ENCODE results near the gene ACAT2. TPM values are rescaled to one million over a fixed set of nuclear protein-coding genes. Genes with fewer than 3 reads are reported as not detected.
A peak's percentile ranks its signal among the peaks of the same experiment; 100 is the strongest.
"Not testable (repeated sequence)": the region's sequence is repeated elsewhere in the genome, so short reads cannot be mapped to it uniquely, and the experiment has no call there.

Gene ACAT2
- polyA plus RNA-seq (ENCODE audit: insufficient read length in 3 of 3): 10 to 100 TPM; 53.1 to 55.7 (median 54.9) TPM
- long read RNA-seq, donor 1, transcript ACAT2-201 (9 exons, 3,180 nt): major isoform, 17 of 344 reads
- long read RNA-seq, donor 1, partial matches to known transcripts: 251 of 344 reads
- long read RNA-seq, donor 1, other reads (novel, unspliced or antisense): 76 of 344 reads
- long read RNA-seq, donor 2, transcript ACAT2-201 (9 exons, 3,180 nt): major isoform, 34 of 328 reads
- long read RNA-seq, donor 2, partial matches to known transcripts: 294 of 328 reads
- long read RNA-seq, donor 2, other reads (novel, unspliced or antisense): 0 of 328 reads
- long read RNA-seq, donor 3, transcript ACAT2-201 (9 exons, 3,180 nt): major isoform, 20 of 401 reads
- long read RNA-seq, donor 3, partial matches to known transcripts: 375 of 401 reads
- long read RNA-seq, donor 3, other reads (novel, unspliced or antisense): 5 of 401 reads
- long read RNA-seq, donor 4, transcript ACAT2-201 (9 exons, 3,180 nt): major isoform, 27 of 396 reads
- long read RNA-seq, donor 4, partial matches to known transcripts: 279 of 396 reads
- long read RNA-seq, donor 4, other reads (novel, unspliced or antisense): 90 of 396 reads
- long read RNA-seq, donor 5, transcript ACAT2-201 (9 exons, 3,180 nt): major isoform, 7 of 8 reads
- long read RNA-seq, donor 5, partial matches to known transcripts: 0 of 8 reads
- long read RNA-seq, donor 5, other reads (novel, unspliced or antisense): 0 of 8 reads
- long read RNA-seq, donor 6, transcript ACAT2-201 (9 exons, 3,180 nt): major isoform, 18 of 276 reads
- long read RNA-seq, donor 6, partial matches to known transcripts: 257 of 276 reads
- long read RNA-seq, donor 6, other reads (novel, unspliced or antisense): 0 of 276 reads
- long read RNA-seq, donor 7, transcript ACAT2-201 (9 exons, 3,180 nt): major isoform, 22 of 553 reads
- long read RNA-seq, donor 7, partial matches to known transcripts: 465 of 553 reads
- long read RNA-seq, donor 7, other reads (novel, unspliced or antisense): 65 of 553 reads
- long read RNA-seq, donor 8, transcript ACAT2-201 (9 exons, 3,180 nt): major isoform, 13 of 185 reads
- long read RNA-seq, donor 8, partial matches to known transcripts: 140 of 185 reads
- long read RNA-seq, donor 8, other reads (novel, unspliced or antisense): 32 of 185 reads
- long read RNA-seq, donor 9, transcript ACAT2-201 (9 exons, 3,180 nt): major isoform, 23 of 24 reads
- long read RNA-seq, donor 9, partial matches to known transcripts: 0 of 24 reads
- long read RNA-seq, donor 9, other reads (novel, unspliced or antisense): 0 of 24 reads
- long read RNA-seq, donor 10, transcript ACAT2-201 (9 exons, 3,180 nt): major isoform, 13 of 300 reads
- long read RNA-seq, donor 10, partial matches to known transcripts: 286 of 300 reads
- long read RNA-seq, donor 10, other reads (novel, unspliced or antisense): 0 of 300 reads
- long read RNA-seq, donor 11, transcript ACAT2-201 (9 exons, 3,180 nt): major isoform, 18 of 224 reads
- long read RNA-seq, donor 11, partial matches to known transcripts: 151 of 224 reads
- long read RNA-seq, donor 11, other reads (novel, unspliced or antisense): 55 of 224 reads
- long read RNA-seq, donor 12, transcript ACAT2-201 (9 exons, 3,180 nt): major isoform, 30 of 477 reads
- long read RNA-seq, donor 12, partial matches to known transcripts: 288 of 477 reads
- long read RNA-seq, donor 12, other reads (novel, unspliced or antisense): 157 of 477 reads
- long read RNA-seq, donor 13, transcript ACAT2-201 (9 exons, 3,180 nt): major isoform, 12 of 246 reads
- long read RNA-seq, donor 13, partial matches to known transcripts: 190 of 246 reads
- long read RNA-seq, donor 13, other reads (novel, unspliced or antisense): 43 of 246 reads
- long read RNA-seq, donor 14, transcript ACAT2-201 (9 exons, 3,180 nt): major isoform, 25 of 485 reads
- long read RNA-seq, donor 14, partial matches to known transcripts: 447 of 485 reads
- long read RNA-seq, donor 14, other reads (novel, unspliced or antisense): 11 of 485 reads
- long read RNA-seq, donor 15, transcript ACAT2-201 (9 exons, 3,180 nt): major isoform, 22 of 450 reads
- long read RNA-seq, donor 15, partial matches to known transcripts: 285 of 450 reads
- long read RNA-seq, donor 15, other reads (novel, unspliced or antisense): 142 of 450 reads
- long read RNA-seq, donor 16, transcript ACAT2-201 (9 exons, 3,180 nt): major isoform, 22 of 386 reads
- long read RNA-seq, donor 16, partial matches to known transcripts: 280 of 386 reads
- long read RNA-seq, donor 16, other reads (novel, unspliced or antisense): 82 of 386 reads

DNA sequence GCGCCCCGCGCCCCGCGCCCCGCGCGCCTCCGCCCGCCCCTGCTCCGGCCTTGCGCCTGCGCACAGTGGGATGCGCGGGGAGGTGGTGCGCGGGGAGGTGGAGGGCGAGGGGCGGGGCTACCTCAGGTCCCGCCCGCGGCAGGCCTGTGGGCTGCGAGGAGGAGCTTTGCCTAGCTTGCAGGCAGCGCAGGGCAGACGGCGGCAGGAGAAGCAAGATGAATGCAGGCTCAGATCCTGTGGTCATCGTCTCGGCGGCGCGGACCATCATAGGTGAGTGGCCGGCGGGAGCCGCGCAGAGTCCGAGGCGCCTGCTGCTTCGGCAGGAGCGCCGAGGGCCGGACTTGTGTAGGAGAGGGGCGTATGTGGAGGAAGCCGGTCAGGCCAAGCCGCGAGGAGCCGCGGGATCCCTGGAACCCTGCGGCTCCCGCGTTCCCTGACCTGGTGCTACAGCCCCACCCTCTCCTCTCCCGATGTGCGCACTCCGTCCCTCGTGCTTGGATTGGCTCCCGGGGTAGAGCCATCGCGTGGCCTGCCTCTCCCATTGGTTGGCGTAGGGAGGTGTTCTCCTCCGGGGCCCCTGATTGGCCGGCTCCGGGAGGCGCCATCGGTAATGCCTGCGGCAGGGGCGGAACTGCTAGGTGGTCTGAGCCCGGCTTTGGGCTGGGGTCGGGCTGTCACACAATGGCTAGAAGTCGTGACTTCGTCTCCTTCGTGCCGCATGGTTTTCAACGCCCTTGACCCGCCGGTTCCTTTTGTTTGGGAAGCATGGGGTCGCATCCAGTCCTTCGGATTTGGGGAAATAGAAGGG, at the start of gene ACAT2:
ACAT2 (plus strand) TSS at position 173 of the 808 bp plus-strand sequence; CDS start at position 216, 43 bp downstream.
- DNase-seq: peak; percentile 95

DNA sequence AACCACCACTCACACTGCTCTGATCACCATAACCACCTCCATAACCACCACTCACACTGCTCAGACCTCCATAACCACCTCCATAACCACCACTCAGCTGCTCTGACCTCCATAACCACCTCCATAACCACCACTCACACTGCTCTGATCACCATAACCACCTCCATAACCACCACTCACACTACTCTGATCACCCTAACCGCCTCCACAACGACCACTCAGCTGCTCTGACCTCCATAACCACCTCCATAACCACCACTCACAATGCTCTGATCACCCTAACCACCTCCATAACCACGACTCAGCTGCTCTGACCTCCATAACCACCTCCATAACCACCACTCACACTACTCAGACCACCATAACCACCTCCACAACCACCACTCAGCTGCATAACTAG, 49.5 kb upstream of the ACAT2 start:
- DNase-seq: not testable (repeated sequence)

DNA sequence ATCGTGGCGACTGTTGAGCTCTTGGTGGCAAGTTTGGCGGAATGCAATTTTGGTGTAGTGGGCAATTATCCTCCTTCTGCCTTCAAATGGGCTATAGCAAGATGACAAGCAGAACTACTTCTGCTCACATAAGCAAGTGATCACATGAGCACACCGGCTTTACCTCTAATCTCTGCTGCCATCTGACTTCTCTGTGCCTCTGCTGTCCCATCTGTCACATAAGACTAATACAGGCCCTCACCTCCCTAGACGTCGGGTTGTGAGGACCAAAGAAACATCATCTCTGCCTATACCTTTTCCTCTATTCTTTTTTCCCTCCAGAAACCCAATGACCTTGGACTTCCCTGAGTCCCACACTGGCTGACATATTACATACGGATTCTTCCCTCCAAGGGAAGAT, 47.9 kb upstream of the ACAT2 start:
- no peak for DNase-seq

DNA sequence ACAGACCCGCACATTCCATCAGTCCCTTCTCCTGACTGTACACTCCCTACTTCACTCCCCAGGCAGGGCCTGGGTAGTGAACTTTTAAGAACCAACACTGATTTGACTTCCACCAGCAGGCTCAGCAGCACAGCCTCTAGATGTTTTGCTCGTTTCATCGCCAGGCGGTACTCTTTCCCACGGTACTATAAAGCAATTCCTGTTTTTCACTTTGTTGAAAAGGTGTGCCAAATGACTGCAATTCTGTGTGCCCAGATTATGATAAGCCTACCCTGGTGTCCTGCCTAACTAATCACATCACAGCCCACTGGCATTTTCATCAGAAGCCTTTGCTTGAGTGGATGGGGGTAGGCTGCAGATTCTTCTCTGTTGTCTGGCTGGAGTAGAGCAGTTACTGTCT, 47.4 kb upstream of the ACAT2 start:
- DNase-seq: no peak

DNA sequence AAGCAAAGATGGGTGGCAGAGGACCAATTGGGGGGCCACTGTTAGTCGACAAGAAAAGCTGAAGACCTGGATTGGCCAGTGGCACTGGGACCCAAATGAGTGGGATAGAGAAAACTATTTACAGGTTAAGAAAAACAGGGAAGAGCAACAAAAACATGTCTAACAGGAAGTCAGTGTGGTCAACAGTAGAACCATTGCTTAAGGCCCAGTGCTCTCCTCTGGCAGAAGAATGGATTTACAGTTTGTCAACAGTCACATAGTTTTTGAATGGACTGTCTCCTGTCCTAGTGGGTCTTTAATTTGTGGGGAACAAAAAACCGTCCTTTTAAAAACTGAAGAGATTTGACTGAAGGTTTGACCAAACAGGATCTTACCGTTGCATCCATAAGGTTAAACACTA, 46.7 kb upstream of the ACAT2 start:
- no peak for DNase-seq

DNA sequence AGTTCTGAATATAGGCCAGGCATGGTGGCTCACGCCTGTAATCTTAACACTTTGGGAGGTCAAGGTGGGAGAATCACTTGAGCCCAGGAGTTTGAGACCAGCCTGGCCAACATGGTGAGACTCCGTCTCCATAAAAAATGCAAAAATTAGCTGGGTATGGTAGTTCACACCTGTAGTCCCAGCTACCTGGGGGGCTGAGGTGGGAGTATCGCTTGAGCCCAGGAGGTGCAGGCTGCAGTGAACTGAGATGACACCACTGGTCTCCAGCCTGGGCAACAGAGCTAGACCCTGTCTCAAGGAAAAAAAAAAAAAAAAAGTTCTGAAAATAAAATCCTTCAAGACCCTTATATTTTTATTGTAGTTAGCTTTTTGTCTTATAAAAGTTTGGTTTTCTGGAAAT, 46.2 kb upstream of the ACAT2 start:
- no peak for DNase-seq

DNA sequence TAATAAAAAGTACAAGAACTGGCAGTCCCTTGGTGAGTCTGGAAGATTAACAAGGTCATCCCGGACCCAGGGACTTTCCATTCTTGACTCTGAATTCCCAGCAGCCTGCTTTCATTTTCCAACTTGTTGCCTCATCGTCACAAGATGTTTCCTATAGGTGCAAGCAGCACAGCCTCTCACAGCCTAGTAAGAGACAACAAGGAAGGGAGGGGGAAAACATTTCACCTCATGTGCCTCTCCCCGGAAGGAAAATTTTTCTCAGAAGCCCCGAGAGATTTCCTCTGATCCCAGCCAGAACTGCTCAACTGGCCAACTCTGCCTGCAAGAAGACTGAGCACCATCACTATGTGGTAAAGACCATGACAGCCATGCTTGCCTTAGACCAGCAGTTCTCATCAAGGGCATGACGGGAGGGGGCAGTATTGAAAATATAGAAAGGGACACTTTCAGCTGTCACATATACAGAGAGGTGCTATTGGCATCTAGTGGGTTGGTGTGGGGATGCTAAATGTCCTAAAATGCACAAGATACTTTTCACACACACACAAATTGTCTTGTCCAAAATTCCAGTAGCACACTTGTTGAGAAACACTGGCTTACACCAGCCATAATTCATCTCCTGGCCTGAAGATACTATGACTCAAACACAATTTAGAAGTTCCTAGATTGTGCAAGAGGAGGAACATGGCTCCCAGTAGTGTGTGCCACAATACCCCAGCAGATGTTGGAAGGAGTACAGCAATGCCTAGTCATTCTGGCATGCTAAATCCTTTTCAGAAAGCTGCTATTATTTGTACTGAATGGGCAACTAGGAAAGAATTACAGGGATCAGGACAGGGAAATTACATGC, 45.4 kb upstream of the ACAT2 start:
- no peak for DNase-seq

DNA sequence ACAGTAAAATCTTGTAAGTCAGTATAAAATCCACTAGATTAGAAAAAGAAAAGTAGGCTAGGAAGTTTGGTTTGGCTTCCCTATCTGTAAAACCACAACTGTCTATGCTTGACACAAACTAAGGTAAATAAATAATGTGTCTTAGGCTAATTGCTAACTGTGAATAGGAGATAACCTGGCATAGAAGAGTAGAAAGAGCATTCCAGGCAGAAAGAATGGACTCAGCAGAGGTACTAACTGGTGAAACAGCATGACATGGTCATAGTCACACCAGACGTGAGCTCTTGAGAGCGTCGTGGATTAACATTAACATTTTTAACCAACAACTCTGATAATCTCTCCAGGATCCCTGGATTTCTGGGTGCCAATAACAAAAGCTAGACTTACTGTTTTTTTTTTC, 43.2 kb upstream of the ACAT2 start:
- DNase-seq: no peak

DNA sequence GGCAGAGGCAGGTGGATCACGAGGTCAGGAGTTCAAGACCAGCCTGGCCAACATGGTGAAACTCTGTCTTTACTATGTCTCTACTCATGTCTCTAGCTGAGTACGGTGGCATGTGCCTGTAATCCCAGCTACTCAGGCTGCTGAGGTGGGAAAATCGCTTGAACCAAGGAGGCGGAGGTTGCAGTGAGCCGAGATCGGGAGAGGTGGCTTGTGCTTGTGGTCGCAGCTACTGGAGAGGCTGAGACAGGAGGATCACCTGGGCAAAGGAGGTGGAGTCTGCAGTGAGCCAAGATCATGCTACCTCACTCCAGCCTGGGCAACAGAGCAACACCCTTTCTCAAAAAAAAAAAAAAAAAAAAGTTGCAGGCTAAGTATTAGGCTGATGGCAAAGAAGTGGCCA, 42.6 kb upstream of the ACAT2 start:
- no peak for DNase-seq

DNA sequence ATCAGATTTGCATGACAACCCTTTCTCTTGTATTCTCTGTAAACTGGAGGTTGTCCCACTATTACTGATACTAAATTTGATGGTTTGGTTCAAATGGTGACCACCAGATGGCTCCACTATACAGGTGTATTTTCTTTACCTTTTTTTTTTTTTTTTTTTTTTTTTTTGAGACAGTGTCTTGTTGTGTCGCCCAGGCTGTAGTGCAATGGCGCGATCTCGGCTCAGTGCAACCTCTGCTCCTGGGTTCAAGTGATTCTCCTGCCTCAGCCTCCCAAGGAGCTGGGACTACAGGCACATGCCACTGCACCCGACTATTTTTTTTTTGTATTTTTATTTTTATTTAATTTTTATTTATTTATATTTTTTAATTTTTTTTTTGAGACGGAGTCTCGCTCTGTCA, 41.1 kb upstream of the ACAT2 start:
- peak; percentile 42 for DNase-seq

DNA sequence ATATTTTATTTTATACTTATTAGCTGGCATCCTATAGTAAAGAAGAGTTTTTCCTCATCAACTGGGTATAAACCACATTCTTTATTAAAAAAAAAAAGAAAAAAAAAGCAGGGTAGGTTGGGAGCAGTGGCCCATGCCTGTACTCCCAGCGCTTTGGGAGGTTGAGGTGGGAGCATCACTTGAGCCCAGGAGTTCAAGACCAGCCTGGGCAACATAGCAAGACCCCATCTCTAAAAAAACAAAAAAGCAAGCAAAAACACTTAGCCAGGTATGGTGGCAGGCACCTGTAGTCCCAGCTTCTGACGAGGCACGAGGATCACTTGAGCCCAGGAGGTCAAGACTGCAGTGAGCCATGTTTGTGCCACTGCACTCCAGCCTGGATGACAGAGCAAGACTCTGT, 39.9 kb upstream of the ACAT2 start:
- not testable (repeated sequence) for DNase-seq

DNA sequence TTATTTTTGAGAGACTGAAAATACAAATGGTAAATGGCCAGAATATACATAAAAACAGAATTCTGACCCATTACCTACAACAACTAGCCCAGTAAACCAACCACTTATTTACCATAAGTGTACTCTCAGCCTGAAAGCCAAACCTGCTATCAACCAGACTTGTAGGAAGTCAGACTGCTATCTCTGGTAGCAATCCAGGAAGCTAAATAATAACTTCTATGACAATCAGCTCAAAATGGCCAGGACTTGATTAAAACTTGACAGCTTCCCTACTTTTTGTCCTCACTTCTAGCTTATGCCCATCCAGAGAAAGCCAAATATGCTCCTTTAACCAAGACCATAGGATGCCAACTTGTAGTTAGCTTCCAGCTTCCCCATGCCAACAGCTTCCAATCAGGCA, 39.2 kb upstream of the ACAT2 start:
- DNase-seq: no peak

DNA sequence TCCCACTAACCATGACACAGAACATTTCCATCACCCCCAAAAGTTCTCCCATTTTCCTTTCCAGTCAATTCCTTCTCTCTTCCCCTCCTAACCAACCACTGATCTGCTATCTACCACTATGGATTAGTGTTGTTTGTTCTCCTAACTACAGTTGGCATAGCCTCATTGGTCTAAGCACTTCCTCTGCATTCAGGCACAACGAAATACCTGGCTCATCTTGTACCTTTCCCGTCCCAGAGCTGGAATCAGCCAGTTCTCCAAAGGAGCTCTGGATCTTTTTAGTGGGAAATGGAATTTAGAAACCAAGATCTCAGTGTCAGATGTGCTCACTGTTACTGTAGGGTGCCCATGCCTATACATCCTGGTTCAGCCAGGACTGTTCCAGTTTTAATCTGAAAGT, 38.6 kb upstream of the ACAT2 start:
- DNase-seq: no peak

DNA sequence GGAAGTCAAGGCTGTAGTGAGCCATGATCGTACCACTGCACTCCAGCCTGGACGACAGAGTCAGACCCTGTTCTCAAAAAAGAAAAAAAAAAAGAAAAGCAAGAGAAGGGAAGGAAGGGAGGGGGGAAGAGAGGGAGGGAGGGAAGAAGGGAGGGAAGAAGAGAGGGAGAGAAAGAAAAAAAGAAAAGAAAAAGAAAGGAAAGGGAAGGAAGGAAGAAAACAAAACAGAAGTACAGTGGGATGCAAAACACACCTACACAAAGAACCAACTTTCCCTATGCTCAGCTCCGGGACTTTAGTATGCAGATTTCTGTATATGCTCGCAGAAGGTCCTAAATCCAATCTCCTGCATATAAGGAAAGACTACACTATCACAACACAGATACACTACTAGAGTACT, 37.1 kb upstream of the ACAT2 start:
- no peak for DNase-seq

DNA sequence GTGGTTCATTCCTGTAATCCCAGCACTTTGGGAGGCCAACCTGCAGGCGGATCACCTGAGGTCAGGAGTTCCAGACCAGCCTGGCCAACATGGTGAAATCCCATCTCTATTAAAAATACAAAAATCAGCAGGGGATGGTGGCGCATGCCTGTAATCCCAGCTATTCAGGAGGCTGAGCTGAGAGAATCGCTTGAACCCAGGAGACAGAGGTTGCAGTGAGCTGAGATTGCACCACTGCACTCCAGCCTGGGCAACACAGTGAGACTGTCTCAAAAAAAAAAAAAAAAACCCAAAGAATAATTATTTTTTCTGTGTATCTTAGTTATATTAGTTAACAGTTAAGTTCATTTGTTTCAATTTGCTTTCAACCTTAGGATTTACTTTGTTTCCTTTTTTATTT, 36.6 kb upstream of the ACAT2 start:
- not testable (repeated sequence) for DNase-seq

DNA sequence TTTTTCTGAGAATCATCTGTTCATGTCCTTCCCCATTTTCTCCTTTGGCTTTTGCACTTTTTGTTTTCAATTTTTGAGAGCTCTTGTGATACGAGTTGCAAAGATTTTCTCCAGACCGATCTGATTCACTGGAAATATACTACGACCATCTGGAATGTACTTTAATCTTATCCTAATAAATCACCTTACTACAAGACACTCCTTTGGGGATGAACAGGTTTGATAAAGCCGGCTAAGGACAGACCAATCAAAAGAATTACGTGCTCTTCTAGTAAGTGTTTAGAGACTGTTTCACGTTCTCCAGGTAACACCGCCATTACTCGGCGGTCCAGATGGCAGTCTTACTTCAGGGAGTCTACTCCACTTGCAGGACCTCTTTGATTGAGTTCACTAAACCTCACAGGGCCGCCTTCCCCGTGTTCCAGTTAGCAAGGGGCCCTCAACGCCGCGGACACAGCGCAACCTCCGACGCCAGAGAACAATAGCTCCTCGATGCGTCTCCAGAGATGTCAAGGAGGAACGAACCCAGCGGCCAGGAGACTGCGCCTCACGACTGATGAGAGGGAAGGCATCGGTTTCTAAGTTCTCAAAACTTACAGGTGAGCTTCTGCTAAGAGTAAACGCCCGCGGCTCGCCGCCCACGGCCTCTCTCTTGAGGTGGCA, 35.5 kb upstream of the ACAT2 start:
- no peak for DNase-seq
